Mesothelial cell of epicardium (in vitro differentiated cells): ENCODE data around the gene METTL13. TPM values are rescaled to one million over a fixed set of nuclear protein-coding genes. Genes with fewer than 3 reads are reported as not detected.

Experiments
- DNase-seq, 2 experiments: peaks; one replicate each; pipeline ENCODE4 v3.0.0; 2021; ENCODE audit warnings: low spot score in 2 of 2; ENCODE audit not compliant: unreplicated experiment in 2 of 2
- H3K27ac Mint-ChIP-seq: 2 replicates; pipeline ENCODE4 v1.8.0; 2021; ENCODE audit warnings: mixed read lengths
- H3K27me3 Mint-ChIP-seq: 2 replicates; pipeline ENCODE4 v1.8.0; 2021; ENCODE audit warnings: low read depth, mixed read lengths
- H3K36me3 Mint-ChIP-seq: 2 replicates; pipeline ENCODE4 v1.8.0; 2021; ENCODE audit warnings: mixed read lengths
- H3K4me1 Mint-ChIP-seq: 2 replicates; pipeline ENCODE4 v1.8.0; 2021; ENCODE audit warnings: mixed read lengths
- H3K4me3 Mint-ChIP-seq: 2 replicates; pipeline ENCODE4 v1.8.0; 2021; ENCODE audit warnings: mild to moderate bottlenecking, moderate library complexity, mixed read lengths
- H3K9me3 Mint-ChIP-seq: 2 replicates; pipeline ENCODE4 v1.8.0; 2021; ENCODE audit warnings: mixed read lengths
- CTCF ChIP-seq: fragments of 200-600 bp; sonication (generic); IDR thresholded peaks from one replicate; pipeline ENCODE4 v1.5.0; 2021; ENCODE audit warnings: antibody characterized with exemption; ENCODE audit not compliant: unreplicated experiment
- total RNA-seq: library from RNA; stranded (reverse); gene quantifications from 3 replicates; pipeline ENCODE4 v1.2.1, GENCODE V29; 2021

The METTL13 gene
- total RNA-seq, 1 donor from 2014 or later, result 27.4 TPM

- Mint-ChIP-seq H3K27ac (peak overlapping the region; percentile 100), H3K4me1 (peaks cover 32% of the 10 kb centered on the region), H3K27me3 (no peaks in the 10 kb centered on the region), H3K9me3 (no peaks in the 10 kb centered on the region), H3K36me3 (peaks cover 7% of the 10 kb centered on the region), H3K4me3 (peak overlapping the region; percentile 100)
- TF ChIP-seq CTCF, result no peak
- DNase-seq, result peak in 1 of 2 experiments; percentile 43
These were observed 40.2 kb upstream of the METTL13 start for GRCh38 chr1:171740987-171741871.

GRCh38 chr1:171741872-171742576 is 39.4 kb upstream of the METTL13 start, which contains the start of gene VAMP4:
TSS of gene VAMP4 (minus strand) at chr1:171742065. CDS start at chr1:171738414, 3,651 bp downstream.
- H3K9me3 Mint-ChIP-seq, result no peaks in the 10 kb centered on the region
- H3K27ac Mint-ChIP-seq, result peak within 1 kb of the TSS; percentile 100
- no peak for TF ChIP-seq CTCF
- H3K27me3 Mint-ChIP-seq, result no peaks in the 10 kb centered on the region
- H3K36me3 Mint-ChIP-seq, result peaks cover under 1% of the 10 kb centered on the region
- peak; percentile 78 to 84 for DNase-seq
- peaks cover 32% of the 10 kb centered on the region for H3K4me1 Mint-ChIP-seq
- peak within 1 kb of the TSS; percentile 100 for H3K4me3 Mint-ChIP-seq

- Mint-ChIP-seq H3K4me3 (peak overlapping the region; percentile 100), H3K27ac (peak overlapping the region; percentile 100), H3K9me3 (no peaks in the 10 kb centered on the region), H3K36me3 (no peaks in the 10 kb centered on the region), H3K4me1 (peaks cover 32% of the 10 kb centered on the region), H3K27me3 (no peaks in the 10 kb centered on the region)
- TF ChIP-seq CTCF, result no peak
- peak in 1 of 2 experiments; percentile 48 for DNase-seq
These were observed 38.9 kb upstream of the METTL13 start for GRCh38 chr1:171742577-171742922.

GRCh38 chr1:171743081-171743870 is 38.2 kb upstream of the METTL13 start:
- H3K4me3 Mint-ChIP-seq, result peak overlapping the region; percentile 100
- no peaks in the 10 kb centered on the region for H3K9me3 Mint-ChIP-seq
- H3K27me3 Mint-ChIP-seq, result no peaks in the 10 kb centered on the region
- no peak for DNase-seq
- no peaks in the 10 kb centered on the region for H3K36me3 Mint-ChIP-seq
- no peak for TF ChIP-seq CTCF
- H3K27ac Mint-ChIP-seq, result peak overlapping the region; percentile 100
- H3K4me1 Mint-ChIP-seq, result peaks cover 32% of the 10 kb centered on the region

- Mint-ChIP-seq H3K9me3 (no peaks in the 10 kb centered on the region), H3K4me3 (no peak overlapping the region), H3K36me3 (no peaks in the 10 kb centered on the region), H3K27ac (no peak overlapping the region), H3K27me3 (no peaks in the 10 kb centered on the region), H3K4me1 (peaks cover 30% of the 10 kb centered on the region)
- no peak for DNase-seq
- TF ChIP-seq CTCF, result no peak
These were observed 36.5 kb upstream of the METTL13 start for GRCh38 chr1:171744986-171745385.
